GM19239 (cell line): ENCODE results near the gene MAPK4.
A peak's percentile ranks its signal among the peaks of the same experiment; 100 is the strongest.

ENCODE experiments used
- DNase-seq: peaks from one replicate; pipeline ENCODE4 v3.0.0; 2011; ENCODE audit warnings: low spot score; ENCODE audit not compliant: insufficient read length
- FAIRE-seq: peaks from 2 replicates; lab custom pipeline; 2011; peaks lifted over from hg19 to GRCh38; lab: Jason Lieb, UNC

Gene MAPK4

GRCh38 chr18:50647792-50648191 lies 87.9 kb downstream of the MAPK4 start:
- no peak for FAIRE-seq
- no peak for DNase-seq

GRCh38 chr18:50649821-50650220 lies 89.9 kb downstream of the MAPK4 start:
- DNase-seq = no peak
- FAIRE-seq = no peak

GRCh38 chr18:50651334-50651733 lies 91.4 kb downstream of the MAPK4 start:
- no peak for DNase-seq
- no peak for FAIRE-seq

GRCh38 chr18:50653402-50654093 lies 93.7 kb downstream of the MAPK4 start:
- FAIRE-seq (no peak), DNase-seq (no peak)

- FAIRE-seq = no peak
- DNase-seq = no peak
These were observed 94.3 kb downstream of the MAPK4 start for GRCh38 chr18:50654211-50654610.

GRCh38 chr18:50654658-50655550 lies 95.0 kb downstream of the MAPK4 start:
- FAIRE-seq (no peak), DNase-seq (no peak)

GRCh38 chr18:50656396-50656795 lies 96.5 kb downstream of the MAPK4 start:
- no peak for FAIRE-seq

GRCh38 chr18:50656841-50657470 lies 97.1 kb downstream of the MAPK4 start:
- DNase-seq = no peak
- FAIRE-seq = no peak

More at GRCh38 chr18:50656396-50656795, 96.5 kb downstream of the MAPK4 start:
- DNase-seq = no peak

- FAIRE-seq = no peak
These were observed 98.7 kb downstream of the MAPK4 start for GRCh38 chr18:50658601-50659000.

GRCh38 chr18:50659091-50660003 lies 99.5 kb downstream of the MAPK4 start:
- FAIRE-seq (no peak), DNase-seq (no peak)

More at GRCh38 chr18:50658601-50659000, 98.7 kb downstream of the MAPK4 start:
- DNase-seq = no peak

GRCh38 chr18:50661013-50661412 lies 101.1 kb downstream of the MAPK4 start:
- FAIRE-seq = no peak
- no peak for DNase-seq

- DNase-seq (no peak), FAIRE-seq (peak; percentile 37)
These were observed 102.3 kb downstream of the MAPK4 start for GRCh38 chr18:50662177-50662576.

GRCh38 chr18:50662775-50663383 lies 103.0 kb downstream of the MAPK4 start:
- no peak for DNase-seq
- FAIRE-seq = no peak

GRCh38 chr18:50663626-50664441 lies 103.9 kb downstream of the MAPK4 start:
- no peak for FAIRE-seq
- DNase-seq = no peak

GRCh38 chr18:50665015-50665414 lies 105.1 kb downstream of the MAPK4 start:
- FAIRE-seq = no peak
- DNase-seq = no peak

- DNase-seq (no peak), FAIRE-seq (no peak)
These were observed 105.6 kb downstream of the MAPK4 start for GRCh38 chr18:50665519-50665918.

GRCh38 chr18:50666536-50666935 lies 106.6 kb downstream of the MAPK4 start:
- FAIRE-seq = no peak
- DNase-seq = no peak

GRCh38 chr18:50671376-50671775 lies 111.5 kb downstream of the MAPK4 start:
- DNase-seq (no peak), FAIRE-seq (no peak)
